Subcutaneous adipose tissue (tissue), 4 donors: ENCODE measurements around the gene CPNE7. TPM values are rescaled to one million over a fixed set of nuclear protein-coding genes. Genes with fewer than 3 reads are reported as not detected.

Source experiments
- CTCF ChIP-seq: fragments of 450-650 bp; IDR thresholded peaks from one replicate; pipeline ENCODE4 v1.5.1; 2016; ENCODE audit warnings: low read depth, mild to moderate bottlenecking, control low read depth, antibody characterized with exemption, moderate library complexity
- total RNA-seq, 4 donors: library from RNA; depleted of rRNA; stranded (reverse); fragments of >200 nt; gene quantifications; one replicate each; pipeline ENCODE4 v1.1.0, GENCODE V29; 2016

CPNE7 gene
- total RNA-seq, 4 donors from 2014 or later, result not detected

GRCh38 chr16:89624777-89625761, 49.5 kb downstream of the CPNE7 start:
- TF ChIP-seq CTCF, result no peak

- no peak for TF ChIP-seq CTCF
Measured at GRCh38 chr16:89629827-89630610, 54.5 kb downstream of the CPNE7 start.

- no peak for TF ChIP-seq CTCF
Measured at GRCh38 chr16:89633064-89633631, 57.6 kb downstream of the CPNE7 start.

- TF ChIP-seq CTCF, result no peak
Measured at GRCh38 chr16:89636663-89637062, 61.1 kb downstream of the CPNE7 start.

- no peak for TF ChIP-seq CTCF
Measured at GRCh38 chr16:89637379-89637778, 61.8 kb downstream of the CPNE7 start.

GRCh38 chr16:89638455-89638854, 62.9 kb downstream of the CPNE7 start:
- no peak for TF ChIP-seq CTCF

GRCh38 chr16:89639385-89639784, 63.8 kb downstream of the CPNE7 start:
- no peak for TF ChIP-seq CTCF
